ENCODE results near the gene CLIC5.

DNA sequence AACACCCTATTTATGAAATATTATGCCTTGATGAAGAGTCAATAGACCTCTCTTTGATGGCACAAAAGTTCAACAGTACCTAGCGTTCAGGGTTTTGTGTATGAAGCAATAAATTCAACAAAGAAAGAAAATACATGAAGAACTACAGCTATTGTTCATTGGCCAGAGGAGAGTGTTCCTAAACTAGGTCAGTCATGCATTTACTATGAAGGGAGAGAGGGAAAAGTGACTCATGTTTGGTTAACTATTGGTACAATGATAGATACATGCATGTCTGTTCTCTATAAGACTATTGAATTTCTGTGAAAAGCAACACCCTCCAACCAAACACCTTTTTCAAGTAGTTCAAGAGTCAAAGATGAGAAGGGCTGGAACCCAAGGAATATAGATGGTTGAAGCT lies 50.7 kb downstream of the CLIC5 start:
- TF ChIP-seq POLR2A (IDR thresholded peaks at IDR 0.05; ENCODE audit: low read length) (no peak), GATA1 (IDR thresholded peaks at IDR 0.05; ENCODE audit: low read depth, low read length) (no peak)
